OCI-LY7 (cell line): ENCODE data around the gene RADIL. TPM values are rescaled to one million over a fixed set of nuclear protein-coding genes. Genes with fewer than 3 reads are reported as not detected.

Source experiments
- BruUV-seq: library from RNA; stranded (reverse); fragments of 400-500 nt; replicated peaks from 2 replicates; lab custom pipeline; 2021; lab: Mats Ljungman, UMichigan
- CTCF ChIA-PET: fragments of 300-600 bp; sonication (Branson Sonifier 250); formaldehyde crosslinking; loops from one replicate; lab custom pipeline; 2022; ENCODE audit warnings: antibody characterized with exemption; ENCODE audit not compliant: unreplicated experiment; lab: Charles Lee
- POLR2A ChIA-PET: fragments of 300-600 bp; sonication (Branson Sonifier 250); formaldehyde crosslinking; loops from one replicate; lab custom pipeline; 2022; ENCODE audit warnings: antibody characterized with exemption; lab: Charles Lee
- DNase-seq: peaks from one replicate; pipeline ENCODE4 v3.0.0-alpha.2; 2015; ENCODE audit warnings: low spot score
- H2AFZ ChIP-seq: fragments of 200-600 bp; sonication (generic), shearing (Covaris generic); 2 replicates; pipeline ENCODE4 v1.6.1; 2014; ENCODE audit warnings: mild to moderate bottlenecking, antibody characterized with exemption, low read length, moderate library complexity
- H3K27ac ChIP-seq: fragments of 200-600 bp; sonication (generic); 2 replicates; pipeline ENCODE4 v1.5.1; 2014; ENCODE audit warnings: mixed run types, low read depth, mild to moderate bottlenecking, moderate library complexity, low read length, inconsistent platforms; ENCODE audit not compliant: poor library complexity, severe bottlenecking
- H3K36me3 ChIP-seq: fragments of 200-600 bp; sonication (generic); 2 replicates; pipeline ENCODE4 v1.6.1; 2014; ENCODE audit warnings: mild to moderate bottlenecking, antibody characterized with exemption, low read length, moderate library complexity, mixed read lengths; ENCODE audit not compliant: insufficient read depth
- H3K4me1 ChIP-seq: fragments of 200-600 bp; sonication (generic); 2 replicates; pipeline ENCODE4 v1.5.1; 2014; ENCODE audit warnings: mild to moderate bottlenecking, low read length; ENCODE audit not compliant: insufficient read depth, poor library complexity, severe bottlenecking
- H3K4me2 ChIP-seq: fragments of 200-600 bp; sonication (generic); 2 replicates; pipeline ENCODE4 v1.6.1; 2014; ENCODE audit warnings: mild to moderate bottlenecking, low read length
- H3K4me3 ChIP-seq: fragments of 200-600 bp; sonication (generic); 2 replicates; pipeline ENCODE4 v1.5.1; 2014; ENCODE audit warnings: mild to moderate bottlenecking, low read depth, low read length; ENCODE audit not compliant: poor library complexity, severe bottlenecking
- H3K79me2 ChIP-seq: fragments of 200-600 bp; sonication (generic); 2 replicates; pipeline ENCODE4 v1.6.1; 2016; ENCODE audit warnings: low read depth, mild to moderate bottlenecking, low read length, moderate library complexity, mixed read lengths; ENCODE audit not compliant: insufficient read depth
- H3K9me2 ChIP-seq: fragments of 200-600 bp; sonication (generic); 2 replicates; pipeline ENCODE4 v1.6.1; 2016; ENCODE audit warnings: mild to moderate bottlenecking, low read length, mixed read lengths; ENCODE audit not compliant: insufficient read depth
- H3K9me3 ChIP-seq: fragments of 200-600 bp; sonication (generic); 2 replicates; pipeline ENCODE4 v1.6.1; 2014; ENCODE audit warnings: mild to moderate bottlenecking, mixed run types, low read length, mixed read lengths
- H4K20me1 ChIP-seq: fragments of 200-600 bp; sonication (generic); 2 replicates; pipeline ENCODE4 v1.6.1; 2014; ENCODE audit warnings: mild to moderate bottlenecking, antibody characterized with exemption, low read length, moderate library complexity, mixed read lengths; ENCODE audit not compliant: insufficient read depth
- CTCF ChIP-seq: fragments of 200-600 bp; sonication (generic); conservative IDR thresholded peaks from 2 replicates; pipeline ENCODE4 v1.5.1; 2014; ENCODE audit warnings: mild to moderate bottlenecking, antibody characterized with exemption, low read length, moderate library complexity, mixed read lengths
- EZH2phosphoT487 ChIP-seq: fragments of 200-600 bp; sonication (generic); IDR thresholded peaks from 2 replicates; pipeline ENCODE4 v1.6.1; 2018; ENCODE audit warnings: low read depth, borderline replicate concordance, mild to moderate bottlenecking, mixed run types, antibody characterized with exemption, low read length, moderate library complexity, mixed read lengths
- intact Hi-C: fragments of 100-400 bp; cut with micrococcal nuclease; formaldehyde crosslinking; loops from one replicate; pipeline ENCODE4 v1.10.0; 2022; ENCODE audit not compliant: unreplicated experiment
- total RNA-seq, 2 experiments: library from RNA; depleted of rRNA in 1 of 2; stranded (reverse); fragments of >200 nt in 1 of 2; shearing (Covaris generic) in 1 of 2; gene quantifications; 2 replicates each; pipeline ENCODE4 v1.2.3, GENCODE V29; 2014 to 2022

RADIL gene
- total RNA-seq, 2 experiments from 2014 or later = 0.34 TPM; not detected in 1

GRCh38 chr7:4792537-4793126, 90.9 kb downstream of the RADIL start:
- H3K4me1 ChIP-seq = no peaks in the 10 kb centered on the region
- BruUV-seq = no TSS peak
- ChIA-PET POLR2A (interaction anchor here (0.6 kb wide), 1 partner anchor 9 kb away, joined by 3 read pairs; no protein-coding TSS in a partner anchor), CTCF (interaction anchor here (0.5 kb wide), 1 partner anchor 181 kb away, joined by 11 read pairs; no protein-coding TSS in a partner anchor)
- H3K9me3 ChIP-seq = no peaks in the 10 kb centered on the region
- no peak overlapping the region for H3K4me2 ChIP-seq
- H3K36me3 ChIP-seq = peaks cover 17% of the 10 kb centered on the region
- no peaks in the 10 kb centered on the region for H4K20me1 ChIP-seq
- TF ChIP-seq EZH2phosphoT487 (no peak), CTCF (no peak)
- no peaks in the 10 kb centered on the region for H3K79me2 ChIP-seq
- no peak overlapping the region for H3K27ac ChIP-seq
- intact Hi-C loops = no loop called here
- H3K4me3 ChIP-seq = no peak overlapping the region
- no peaks in the 10 kb centered on the region for H3K9me2 ChIP-seq
- H2AFZ ChIP-seq = no peak overlapping the region
- no peak for DNase-seq

- no TSS peak for BruUV-seq
- H2AFZ ChIP-seq = no peak overlapping the region
- no peak overlapping the region for H3K27ac ChIP-seq
- peak; percentile 59; the same call in 1 of the 2 replicates for TF ChIP-seq CTCF
- no peak for TF ChIP-seq EZH2phosphoT487
- DNase-seq = peak; percentile 37
- peaks cover 17% of the 10 kb centered on the region for H3K36me3 ChIP-seq
- intact Hi-C loops = no loop called here
- H3K4me2 ChIP-seq = no peak overlapping the region
- H3K9me2 ChIP-seq = no peaks in the 10 kb centered on the region
- POLR2A ChIA-PET = no interaction called here
- H3K4me3 ChIP-seq = no peak overlapping the region
- no peaks in the 10 kb centered on the region for H3K79me2 ChIP-seq
- H4K20me1 ChIP-seq = no peaks in the 10 kb centered on the region
- CTCF ChIA-PET = no interaction called here
- no peaks in the 10 kb centered on the region for H3K4me1 ChIP-seq
- H3K9me3 ChIP-seq = no peaks in the 10 kb centered on the region
These were observed 91.6 kb downstream of the RADIL start for GRCh38 chr7:4791738-4792536.
